Iris pigment epithelial cell (primary cell): Measurements from ENCODE around the gene INPP1.

ENCODE experiments used
- DNase-seq: peaks from one replicate; pipeline ENCODE4 v3.0.0-alpha.2; 2011; ENCODE audit warnings: low read depth

Gene INPP1

DNA sequence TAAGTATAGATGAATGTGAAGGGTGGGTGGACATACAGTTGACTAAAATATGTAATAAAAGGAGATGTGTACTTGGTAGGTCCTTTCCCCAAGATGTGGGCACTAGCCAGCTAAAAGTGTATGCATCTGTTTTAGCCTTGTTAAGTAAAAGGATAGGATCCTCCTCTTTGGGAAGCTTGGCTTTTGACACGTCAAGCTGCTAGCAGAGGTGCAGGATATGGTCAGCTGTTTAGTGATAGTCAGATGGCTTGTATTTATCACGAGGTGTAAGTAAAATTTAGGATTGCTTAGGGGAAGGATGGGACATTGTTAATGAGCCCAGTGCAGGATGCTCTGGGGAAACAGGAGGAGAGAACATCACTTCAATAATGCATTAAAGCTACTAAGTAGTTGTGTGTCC is 66.2 kb downstream of the INPP1 start:
- DNase-seq, result no peak

DNA sequence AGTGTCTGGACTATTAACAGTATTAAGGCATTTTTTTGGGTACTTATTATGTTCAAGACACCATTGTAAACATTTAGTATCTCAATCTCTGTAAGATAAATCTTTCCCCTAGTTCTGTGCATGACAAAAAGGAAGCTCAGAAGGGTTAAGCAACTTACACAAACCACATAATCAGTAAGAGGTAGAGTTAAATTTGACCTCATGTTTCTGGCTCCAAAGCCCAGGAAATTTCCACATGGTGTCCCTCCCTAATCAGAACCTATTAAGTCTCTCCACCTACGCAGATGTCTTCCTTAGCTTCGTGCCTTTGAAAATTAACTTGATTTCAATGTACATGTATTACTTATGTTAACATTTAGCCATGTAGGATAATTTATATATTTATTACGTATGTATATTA is 66.8 kb downstream of the INPP1 start:
- DNase-seq, result no peak

DNA sequence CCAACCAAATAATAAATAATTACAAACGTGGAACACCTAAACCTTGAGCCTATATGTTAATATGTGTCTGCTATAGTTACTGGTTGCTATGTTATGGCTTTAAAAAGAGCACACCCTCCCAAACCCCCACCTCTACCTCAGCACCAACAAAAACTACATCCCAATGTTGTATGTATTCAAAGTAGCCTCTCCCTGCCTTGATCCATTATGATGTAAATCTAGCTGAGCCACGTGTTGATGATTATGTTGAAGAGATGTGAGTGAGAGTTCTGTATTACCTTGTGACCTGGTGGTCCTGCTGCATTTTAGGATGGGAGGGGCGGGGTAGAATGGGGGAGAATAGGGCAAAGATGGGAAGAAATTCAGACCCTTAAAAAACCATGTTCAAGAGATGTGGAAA is 69.6 kb downstream of the INPP1 start:
- no peak for DNase-seq

DNA sequence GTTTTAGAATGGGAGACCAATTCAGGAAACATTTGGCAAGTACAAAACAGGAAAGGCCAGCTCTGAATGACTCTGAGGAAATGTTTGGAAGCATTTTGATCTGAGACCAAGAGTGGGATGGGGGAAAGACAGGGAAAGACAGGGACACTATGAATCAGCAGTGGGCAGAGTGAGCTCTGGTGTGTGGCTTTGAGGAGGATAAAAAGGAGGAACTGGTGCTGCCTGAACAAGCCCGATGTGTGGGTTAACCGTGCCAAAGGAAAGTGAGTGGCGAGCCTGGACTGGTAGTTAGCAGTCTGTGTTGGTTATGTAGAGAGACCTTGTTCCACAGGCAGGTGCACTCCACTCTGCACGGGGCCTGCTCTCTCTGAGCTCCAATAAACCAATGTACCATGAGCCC is 70.0 kb downstream of the INPP1 start:
- no peak for DNase-seq

DNA sequence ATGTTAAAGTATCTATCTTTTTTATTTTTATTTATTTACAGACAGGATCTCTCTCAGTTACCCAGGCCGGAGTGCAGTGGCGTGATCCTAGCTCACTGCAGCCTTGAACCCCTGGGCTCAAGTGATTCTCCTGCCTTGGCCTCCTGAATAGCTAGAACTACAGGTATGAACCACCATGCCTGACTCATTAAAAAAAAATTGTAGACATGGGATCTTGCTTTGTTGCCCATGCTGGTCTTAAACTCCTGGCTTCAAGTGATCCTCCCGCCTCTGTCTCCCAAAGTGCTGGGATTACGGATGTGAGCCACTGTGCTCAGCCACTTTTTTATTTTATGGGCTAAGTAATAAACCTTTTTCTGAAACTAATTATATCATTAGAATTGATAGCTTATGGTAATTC is 71.9 kb downstream of the INPP1 start:
- DNase-seq, result no peak

DNA sequence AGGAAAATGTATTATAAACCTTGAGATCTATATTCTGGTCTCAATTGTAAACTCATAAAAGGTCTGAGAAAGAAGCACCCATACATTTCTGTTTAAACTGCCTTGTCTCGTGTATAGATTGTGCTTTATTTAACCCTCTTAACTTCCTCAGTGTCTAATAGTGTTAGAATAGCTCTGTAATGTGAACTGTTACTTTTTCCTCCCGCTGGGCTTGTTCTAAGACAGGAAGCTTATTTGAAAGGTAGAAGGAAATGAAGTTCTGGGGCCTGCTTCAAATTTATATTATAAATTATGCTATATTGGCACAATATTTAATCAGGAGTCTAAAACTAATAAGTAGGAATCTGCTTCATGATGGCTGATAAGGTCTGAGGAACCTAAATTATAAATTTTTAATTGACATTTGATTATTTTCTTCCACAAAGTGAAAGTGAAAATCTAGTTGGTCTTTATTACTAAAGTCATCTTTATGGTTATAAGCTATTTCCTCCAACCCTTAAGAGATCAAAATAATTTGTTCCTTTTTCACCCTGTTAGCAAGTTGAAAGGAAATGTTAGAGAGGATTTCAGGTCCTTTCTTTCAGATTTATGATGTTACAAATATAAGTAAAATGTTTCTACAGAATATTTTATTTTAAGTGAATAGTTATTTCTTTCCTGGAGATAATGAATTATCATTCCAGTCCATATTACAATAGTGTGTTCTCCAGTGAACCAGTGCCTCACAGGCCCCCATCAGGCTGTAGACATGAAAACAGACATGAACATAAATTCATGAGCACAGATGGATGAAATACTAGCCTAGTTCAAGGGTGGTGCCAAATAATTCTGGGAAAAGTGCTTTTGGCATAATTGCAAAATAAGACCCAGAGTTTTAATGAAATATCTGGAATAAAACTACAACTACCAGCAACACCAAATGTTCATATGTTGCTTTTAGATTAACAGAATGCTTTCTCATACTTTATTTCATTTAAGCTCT is 72.7 kb downstream of the INPP1 start:
- DNase-seq, result peak; percentile 2

DNA sequence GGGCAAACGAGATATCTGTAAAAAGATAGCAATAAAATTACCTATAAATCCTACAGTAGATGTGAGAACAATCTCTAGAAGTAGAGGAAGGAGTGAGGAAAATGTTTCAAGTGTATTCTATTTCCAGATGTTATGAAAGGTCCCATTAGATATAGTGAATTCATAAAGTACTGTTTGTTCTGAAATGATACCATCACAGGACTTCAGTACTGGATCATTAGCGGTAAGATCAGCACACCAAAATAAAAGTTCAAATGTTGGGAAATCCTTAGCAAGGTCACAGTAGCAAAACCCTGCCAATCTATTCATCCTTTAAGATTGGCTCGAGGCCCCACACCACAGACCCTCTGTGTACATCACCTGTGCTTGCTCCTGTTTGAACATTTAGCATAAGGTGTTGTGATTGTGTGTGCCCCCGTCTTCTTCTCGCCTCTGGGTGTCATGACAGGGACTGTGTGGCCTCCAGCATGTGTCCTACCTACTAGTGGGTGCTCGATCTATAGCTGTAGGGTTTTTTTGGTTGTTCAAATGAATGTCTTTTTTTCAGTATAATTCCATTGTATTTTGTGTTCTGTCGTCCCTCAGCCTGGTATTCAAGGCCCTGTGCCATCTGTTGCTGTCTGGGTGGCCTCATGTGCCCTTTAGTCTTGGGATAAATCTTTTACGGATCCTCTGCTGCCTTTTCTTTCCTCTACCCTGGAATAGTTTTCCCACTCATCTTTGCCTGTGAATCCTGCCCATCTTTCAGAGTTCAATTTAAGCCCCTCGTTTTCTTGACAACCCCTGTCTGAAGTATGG is 73.9 kb downstream of the INPP1 start:
- no peak for DNase-seq

DNA sequence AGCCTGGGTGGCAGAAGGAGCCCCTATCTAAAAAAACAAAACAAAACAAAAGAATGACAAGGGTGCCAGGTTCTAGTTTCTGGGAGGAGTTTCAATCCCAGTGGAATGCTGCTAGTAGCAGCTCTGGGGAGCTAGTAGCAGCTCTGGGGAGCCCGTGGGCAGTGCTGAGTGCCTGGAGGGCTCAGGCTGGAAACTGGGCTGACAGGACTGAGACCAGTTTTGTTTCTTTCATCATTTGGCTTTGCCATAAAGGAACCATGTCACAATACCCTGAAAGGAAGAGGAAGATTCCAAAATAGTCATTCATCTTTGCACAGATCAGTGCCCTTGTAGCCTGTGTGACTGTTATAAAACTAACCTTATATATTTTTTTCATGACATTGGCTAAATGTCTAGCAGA is 75.3 kb downstream of the INPP1 start:
- DNase-seq, result no peak

DNA sequence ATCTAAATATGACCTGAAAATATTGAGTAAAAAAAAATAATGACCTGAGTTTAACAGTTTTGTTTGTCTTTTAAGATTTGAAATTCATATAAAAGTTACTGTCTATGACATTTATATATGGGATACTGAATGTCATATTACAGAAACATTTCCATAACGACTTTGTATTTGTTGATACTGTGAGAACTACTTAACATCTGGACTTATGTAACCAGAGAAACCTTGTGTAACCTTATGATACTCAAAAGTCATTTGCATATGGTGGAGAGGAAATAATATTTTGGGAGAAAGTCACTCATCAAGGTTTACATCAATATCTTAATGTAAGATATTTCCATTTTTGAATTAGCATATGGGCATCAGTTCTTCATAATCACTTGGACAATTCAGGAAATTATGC is 77.4 kb downstream of the INPP1 start:
- DNase-seq, result peak; percentile 7
